WTC11 (cell line): Measurements from ENCODE around the gene ZC3H14. TPM values are rescaled to one million over a fixed set of nuclear protein-coding genes. Genes with fewer than 3 reads are reported as not detected.
A peak's percentile ranks its signal among the peaks of the same experiment; 100 is the strongest.

Experiments
- ATAC-seq: fragments of 200-7000 bp; cut with Tn5 transposase; 2 replicates; pipeline ENCODE4 v1.10.0; 2021; ENCODE audit warnings: mild to moderate bottlenecking, moderate library complexity
- CTCF ChIA-PET: fragments of 300-600 bp; sonication (Branson Sonifier 250); formaldehyde crosslinking; loops from one replicate; lab custom pipeline; 2021; ENCODE audit warnings: antibody characterized with exemption; lab: Charles Lee
- POLR2A ChIA-PET: fragments of 350-600 bp; sonication (Branson Sonifier 250); formaldehyde crosslinking; loops from one replicate; lab custom pipeline; 2021; ENCODE audit warnings: antibody characterized with exemption; lab: Charles Lee
- DNase-seq: peaks from one replicate; pipeline ENCODE4 v3.0.0; 2021; ENCODE audit warnings: low spot score
- H3K27ac Mint-ChIP-seq: 2 replicates; pipeline ENCODE4 v1.8.0; 2021; ENCODE audit warnings: mixed read lengths
- H3K27me3 Mint-ChIP-seq: 2 replicates; pipeline ENCODE4 v1.8.0; 2021; ENCODE audit warnings: low read depth, mild to moderate bottlenecking, moderate library complexity, mixed read lengths
- H3K36me3 Mint-ChIP-seq: 2 replicates; pipeline ENCODE4 v1.8.0; 2021; ENCODE audit warnings: mixed read lengths
- H3K4me1 Mint-ChIP-seq: 2 replicates; pipeline ENCODE4 v1.8.0; 2022; ENCODE audit warnings: mixed read lengths
- H3K4me3 Mint-ChIP-seq: 2 replicates; pipeline ENCODE4 v1.8.0; 2021; ENCODE audit warnings: mild to moderate bottlenecking, moderate library complexity, mixed read lengths
- H3K9me3 Mint-ChIP-seq: 2 replicates; pipeline ENCODE4 v1.8.0; 2021; ENCODE audit warnings: mixed read lengths
- IRF2 ChIP-seq: sonication (generic); formaldehyde crosslinking; IDR thresholded peaks from 2 replicates; pipeline ENCODE4 v1.8.0; 2022; ENCODE audit warnings: low read depth, missing genetic modification reagents, borderline replicate concordance
- JAZF1 ChIP-seq: fragments of 250-450 bp; sonication (Bioruptor Pico); IDR thresholded peaks from 2 replicates; pipeline ENCODE4 v1.9.0; 2021; ENCODE audit warnings: moderate library complexity, mild to moderate bottlenecking, inconsistent platforms
- MXD4 ChIP-seq: fragments of 250-450 bp; sonication (Bioruptor Pico); IDR thresholded peaks from 2 replicates; pipeline ENCODE4 v1.8.0; 2021; ENCODE audit warnings: mild to moderate bottlenecking, moderate library complexity, borderline replicate concordance
- MYBL2 ChIP-seq: sonication (generic); formaldehyde crosslinking; IDR thresholded peaks from 2 replicates; pipeline ENCODE4 v1.8.1; 2023; ENCODE audit warnings: mild to moderate bottlenecking, moderate library complexity, missing genetic modification reagents
- PRRX2 ChIP-seq: fragments of 250-450 bp; sonication (Bioruptor Pico); IDR thresholded peaks from 2 replicates; pipeline ENCODE4 v1.8.0; 2021; ENCODE audit warnings: mild to moderate bottlenecking
- SMAD3 ChIP-seq: sonication (generic); formaldehyde crosslinking; IDR thresholded peaks from 2 replicates; pipeline ENCODE4 v1.8.0; 2022; ENCODE audit warnings: missing genetic modification reagents, mild to moderate bottlenecking, borderline replicate concordance
- TEAD4 ChIP-seq: sonication (generic); formaldehyde crosslinking; IDR thresholded peaks from 2 replicates; pipeline ENCODE4 v1.8.0; 2022; ENCODE audit warnings: mild to moderate bottlenecking, missing genetic modification reagents
- TP53 ChIP-seq: sonication (generic); formaldehyde crosslinking; IDR thresholded peaks from 2 replicates; pipeline ENCODE4 v1.8.1; 2023; ENCODE audit warnings: mild to moderate bottlenecking, missing genetic modification reagents
- ZBTB43 ChIP-seq: sonication (generic); formaldehyde crosslinking; IDR thresholded peaks from 2 replicates; pipeline ENCODE4 v1.8.1; 2023; ENCODE audit warnings: mild to moderate bottlenecking, missing genetic modification reagents
- ZNF121 ChIP-seq: sonication (generic); formaldehyde crosslinking; IDR thresholded peaks from 2 replicates; pipeline ENCODE4 v1.8.0; 2023; ENCODE audit warnings: missing genetic modification reagents
- ZNF138 ChIP-seq: sonication (generic); formaldehyde crosslinking; conservative IDR thresholded peaks from 2 replicates; pipeline ENCODE4 v1.8.1; 2022; ENCODE audit warnings: mild to moderate bottlenecking, moderate library complexity, missing genetic modification reagents
- ZNF232 ChIP-seq: sonication (generic); formaldehyde crosslinking; IDR thresholded peaks from 2 replicates; pipeline ENCODE4 v1.8.0; 2022; ENCODE audit warnings: mild to moderate bottlenecking, missing genetic modification reagents
- ZNF317 ChIP-seq: sonication (generic); formaldehyde crosslinking; IDR thresholded peaks from 2 replicates; pipeline ENCODE4 v1.8.1; 2023; ENCODE audit warnings: low read depth, mild to moderate bottlenecking, moderate library complexity, missing genetic modification reagents, borderline replicate concordance
- ZNF425 ChIP-seq: fragments of 250-450 bp; sonication (Bioruptor Pico); conservative IDR thresholded peaks from 2 replicates; pipeline ENCODE4 v1.9.0; 2021; ENCODE audit warnings: mild to moderate bottlenecking
- ZNF512 ChIP-seq: sonication (generic); formaldehyde crosslinking; IDR thresholded peaks from 2 replicates; pipeline ENCODE4 v1.8.1; 2022; ENCODE audit warnings: missing genetic modification reagents, borderline replicate concordance
- total RNA-seq: library from RNA; stranded (reverse); gene quantifications from 3 replicates; pipeline ENCODE4 v1.2.3, GENCODE V29; 2021
- TF ChIP-seq, protein P1 (sequence below): sonication (generic); formaldehyde crosslinking; IDR thresholded peaks from 2 replicates; pipeline ENCODE4 v1.8.0; 2023; ENCODE audit warnings: missing genetic modification reagents
- TF ChIP-seq, protein P2 (sequence below): sonication (generic); formaldehyde crosslinking; IDR thresholded peaks from 2 replicates; pipeline ENCODE4 v1.8.0; 2022; ENCODE audit warnings: mild to moderate bottlenecking, missing genetic modification reagents
- TF ChIP-seq, protein P3 (sequence below): sonication (generic); formaldehyde crosslinking; IDR thresholded peaks from 2 replicates; pipeline ENCODE4 v1.8.0; 2023; ENCODE audit warnings: missing genetic modification reagents, mild to moderate bottlenecking, borderline replicate concordance

The ZC3H14 gene
- total RNA-seq, 1 experiment from 2014 or later, result 64.9 TPM

DNA sequence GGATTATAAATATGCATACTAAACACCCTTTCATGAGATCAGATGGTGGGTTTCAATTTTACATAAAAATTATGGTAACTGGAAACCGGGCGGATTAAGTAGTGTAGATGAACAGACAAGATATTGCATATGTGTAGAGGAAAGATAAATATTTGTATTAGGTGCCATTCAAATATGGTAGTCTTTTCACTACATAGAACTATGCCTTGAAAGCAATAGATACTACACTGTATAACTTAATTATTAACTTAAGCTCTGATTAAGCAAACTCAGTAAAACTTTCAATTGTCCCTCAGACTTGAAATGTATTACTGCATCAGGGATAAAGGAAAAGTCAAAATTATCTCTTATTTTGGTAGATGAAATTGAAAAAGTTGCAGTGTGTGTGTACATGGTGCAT lies 10.0 kb upstream of the ZC3H14 start:
- no peak for ATAC-seq
- no peak for TF ChIP-seq TP53 (CRISPR knock-in tag)
- no peak for TF ChIP-seq ZBTB43 (CRISPR knock-in tag)
- TF ChIP-seq MYBL2 (CRISPR knock-in tag), result no peak
- TF ChIP-seq, all 79 proteins: peak for 0
- Mint-ChIP-seq H3K36me3 (peaks cover 4% of the 10 kb centered on the region; the same call in 1 of the 2 replicates), H3K4me1 (peaks cover 21% of the 10 kb centered on the region), H3K4me3 (peak overlapping the region; percentile 81; the same call in 1 of the 2 replicates), H3K27me3 (peaks cover 4% of the 10 kb centered on the region; the same call in 1 of the 2 replicates), H3K9me3 (no peaks in the 10 kb centered on the region), H3K27ac (no peak overlapping the region)
- DNase-seq, result no peak
- CTCF ChIA-PET, result interaction anchor here (1.0 kb wide), 1 partner anchor 55 kb away, joined by 4 read pairs; no protein-coding TSS in a partner anchor
- POLR2A ChIA-PET, result no interaction called here

DNA sequence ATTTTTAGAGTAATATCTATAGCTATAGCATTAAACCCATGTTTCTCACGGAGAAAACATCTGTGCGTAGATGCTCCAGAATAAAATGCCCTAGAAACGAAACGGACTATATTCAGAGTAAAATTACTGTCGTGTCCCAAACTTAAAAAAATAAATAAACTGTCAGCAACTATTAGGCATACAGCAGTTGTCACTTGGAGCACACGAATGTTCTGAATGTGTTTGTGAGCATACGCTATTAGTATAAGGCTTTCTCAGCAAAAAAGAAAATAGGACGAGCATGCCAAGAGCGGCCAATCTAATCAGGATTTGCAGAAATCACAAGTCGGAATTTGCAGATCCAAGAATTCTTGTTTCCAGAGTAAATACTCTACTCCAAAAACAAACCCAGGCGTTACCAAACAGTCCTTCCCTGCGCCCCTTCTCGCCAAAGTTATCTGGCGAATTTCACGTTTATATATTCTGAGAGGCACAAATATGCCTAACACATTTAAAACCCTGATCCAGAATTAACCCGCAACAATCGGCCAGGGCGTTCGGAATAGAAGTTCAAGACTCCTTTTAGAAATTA lies 8.9 kb upstream of the ZC3H14 start:
- DNase-seq (no peak), ATAC-seq (no peak)
- Mint-ChIP-seq H3K4me1 (peaks cover 21% of the 10 kb centered on the region), H3K27ac (peak overlapping the region; percentile 74; the same call in 1 of the 2 replicates), H3K4me3 (peak overlapping the region; percentile 90), H3K27me3 (peaks cover 4% of the 10 kb centered on the region; the same call in 1 of the 2 replicates), H3K36me3 (peaks cover 1% of the 10 kb centered on the region; the same call in 1 of the 2 replicates), H3K9me3 (no peaks in the 10 kb centered on the region)
- POLR2A ChIA-PET, result no interaction called here
- no peak for TF ChIP-seq ZNF138 (CRISPR knock-in tag)
- TF ChIP-seq, protein P1, sequence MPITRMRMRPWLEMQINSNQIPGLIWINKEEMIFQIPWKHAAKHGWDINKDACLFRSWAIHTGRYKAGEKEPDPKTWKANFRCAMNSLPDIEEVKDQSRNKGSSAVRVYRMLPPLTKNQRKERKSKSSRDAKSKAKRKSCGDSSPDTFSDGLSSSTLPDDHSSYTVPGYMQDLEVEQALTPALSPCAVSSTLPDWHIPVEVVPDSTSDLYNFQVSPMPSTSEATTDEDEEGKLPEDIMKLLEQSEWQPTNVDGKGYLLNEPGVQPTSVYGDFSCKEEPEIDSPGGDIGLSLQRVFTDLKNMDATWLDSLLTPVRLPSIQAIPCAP (CRISPR knock-in tag), result no peak
- TF ChIP-seq, protein P2, sequence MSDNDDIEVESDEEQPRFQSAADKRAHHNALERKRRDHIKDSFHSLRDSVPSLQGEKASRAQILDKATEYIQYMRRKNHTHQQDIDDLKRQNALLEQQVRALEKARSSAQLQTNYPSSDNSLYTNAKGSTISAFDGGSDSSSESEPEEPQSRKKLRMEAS, result no peak
- no peak for TF ChIP-seq ZNF317 (CRISPR knock-in tag)
- no peak for TF ChIP-seq ZNF121 (CRISPR knock-in tag)
- TF ChIP-seq TEAD4 (CRISPR knock-in tag), result no peak
- TF ChIP-seq, protein P3, sequence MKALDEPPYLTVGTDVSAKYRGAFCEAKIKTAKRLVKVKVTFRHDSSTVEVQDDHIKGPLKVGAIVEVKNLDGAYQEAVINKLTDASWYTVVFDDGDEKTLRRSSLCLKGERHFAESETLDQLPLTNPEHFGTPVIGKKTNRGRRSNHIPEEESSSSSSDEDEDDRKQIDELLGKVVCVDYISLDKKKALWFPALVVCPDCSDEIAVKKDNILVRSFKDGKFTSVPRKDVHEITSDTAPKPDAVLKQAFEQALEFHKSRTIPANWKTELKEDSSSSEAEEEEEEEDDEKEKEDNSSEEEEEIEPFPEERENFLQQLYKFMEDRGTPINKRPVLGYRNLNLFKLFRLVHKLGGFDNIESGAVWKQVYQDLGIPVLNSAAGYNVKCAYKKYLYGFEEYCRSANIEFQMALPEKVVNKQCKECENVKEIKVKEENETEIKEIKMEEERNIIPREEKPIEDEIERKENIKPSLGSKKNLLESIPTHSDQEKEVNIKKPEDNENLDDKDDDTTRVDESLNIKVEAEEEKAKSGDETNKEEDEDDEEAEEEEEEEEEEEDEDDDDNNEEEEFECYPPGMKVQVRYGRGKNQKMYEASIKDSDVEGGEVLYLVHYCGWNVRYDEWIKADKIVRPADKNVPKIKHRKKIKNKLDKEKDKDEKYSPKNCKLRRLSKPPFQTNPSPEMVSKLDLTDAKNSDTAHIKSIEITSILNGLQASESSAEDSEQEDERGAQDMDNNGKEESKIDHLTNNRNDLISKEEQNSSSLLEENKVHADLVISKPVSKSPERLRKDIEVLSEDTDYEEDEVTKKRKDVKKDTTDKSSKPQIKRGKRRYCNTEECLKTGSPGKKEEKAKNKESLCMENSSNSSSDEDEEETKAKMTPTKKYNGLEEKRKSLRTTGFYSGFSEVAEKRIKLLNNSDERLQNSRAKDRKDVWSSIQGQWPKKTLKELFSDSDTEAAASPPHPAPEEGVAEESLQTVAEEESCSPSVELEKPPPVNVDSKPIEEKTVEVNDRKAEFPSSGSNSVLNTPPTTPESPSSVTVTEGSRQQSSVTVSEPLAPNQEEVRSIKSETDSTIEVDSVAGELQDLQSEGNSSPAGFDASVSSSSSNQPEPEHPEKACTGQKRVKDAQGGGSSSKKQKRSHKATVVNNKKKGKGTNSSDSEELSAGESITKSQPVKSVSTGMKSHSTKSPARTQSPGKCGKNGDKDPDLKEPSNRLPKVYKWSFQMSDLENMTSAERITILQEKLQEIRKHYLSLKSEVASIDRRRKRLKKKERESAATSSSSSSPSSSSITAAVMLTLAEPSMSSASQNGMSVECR, result no peak
- no peak for TF ChIP-seq SMAD3
- no peak for TF ChIP-seq PRRX2 (CRISPR knock-in tag)
- no peak for TF ChIP-seq JAZF1 (CRISPR knock-in tag)
- TF ChIP-seq ZNF232, result no peak
- no peak for TF ChIP-seq IRF2 (CRISPR knock-in tag)
- no peak for TF ChIP-seq ZNF512 (CRISPR knock-in tag)
- TF ChIP-seq ZNF425 (CRISPR knock-in tag), result no peak
- TF ChIP-seq MXD4, result no peak
- CTCF ChIA-PET, result no interaction called here
